Gastroesophageal sphincter (tissue), 3 donors: ENCODE results near the gene SNX6.

Source experiments
- CTCF ChIP-seq, 4 experiments: fragments of 200-600 bp in 2 of 4; fragments of 450-650 bp in 2 of 4; sonication (generic) in 1 of 4; IDR thresholded peaks; one replicate each; pipeline ENCODE4 v1.5.1; 2017 to 2019; ENCODE audit warnings: antibody characterized with exemption in 4 of 4, mild to moderate bottlenecking in 2 of 4, moderate library complexity in 2 of 4
- POLR2A ChIP-seq, 2 donors: fragments of 450-650 bp; IDR thresholded peaks; one replicate each; pipeline ENCODE4 v1.6.1; 2017; ENCODE audit warnings: antibody characterized with exemption in 2 of 2, mild to moderate bottlenecking in 2 of 2, moderate library complexity in 1 of 2

DNA sequence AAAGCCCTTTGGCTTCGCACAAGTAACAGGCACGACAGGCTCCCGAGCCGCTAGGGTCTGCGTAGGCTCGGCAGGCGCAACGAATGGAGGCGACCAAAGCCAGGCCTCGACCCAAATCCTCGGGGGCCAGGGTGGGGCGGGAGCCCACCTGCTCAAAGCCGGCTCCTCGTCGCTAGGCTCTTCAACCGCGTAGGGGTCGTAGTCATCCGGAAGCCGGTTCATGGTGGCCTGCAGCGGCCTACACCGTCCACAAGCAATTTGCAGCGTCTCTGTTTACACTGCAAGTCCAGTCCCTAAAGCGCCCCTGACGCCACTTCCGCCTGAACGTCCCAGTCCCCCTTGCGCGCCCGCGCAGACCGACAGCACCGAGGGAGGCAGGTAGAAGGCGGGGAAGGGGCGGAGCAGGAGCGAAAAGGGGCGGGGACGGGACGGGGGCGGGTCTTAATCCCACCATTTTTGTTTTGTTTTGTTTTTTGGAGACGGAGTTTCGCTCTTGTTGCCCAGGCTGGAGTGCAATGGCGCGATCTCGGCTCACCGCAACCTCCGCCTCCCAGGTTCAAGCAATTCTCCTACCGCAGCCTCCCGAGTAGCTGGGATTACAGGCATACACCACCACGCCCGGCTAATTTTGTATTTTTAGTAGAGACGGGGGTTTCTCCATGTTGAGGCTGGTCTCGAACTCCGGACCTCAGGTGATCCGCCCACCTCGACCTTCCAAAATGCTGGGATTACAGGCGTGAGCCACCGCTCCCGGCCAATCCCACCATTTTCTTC lies 90.4 kb downstream of the SNX6 start, which contains the start of gene EAPP:
- peak in 2 of 4 experiments; percentile 20 to 21 for TF ChIP-seq CTCF (IDR thresholded peaks at IDR 0.05)
- TF ChIP-seq POLR2A (IDR thresholded peaks at IDR 0.05): peak; percentile 90
